Activated CD8-positive, alpha-beta memory T cell treated with anti-CD3 and anti-CD28 coated beads, Interleukin-2, amount 50 U/mL, for 4 hours (primary cell): Measurements from ENCODE around the gene MBP.

Experiments
- DNase-seq: peaks from one replicate; pipeline ENCODE4 v3.0.0-alpha.2; 2020

Gene MBP

DNA sequence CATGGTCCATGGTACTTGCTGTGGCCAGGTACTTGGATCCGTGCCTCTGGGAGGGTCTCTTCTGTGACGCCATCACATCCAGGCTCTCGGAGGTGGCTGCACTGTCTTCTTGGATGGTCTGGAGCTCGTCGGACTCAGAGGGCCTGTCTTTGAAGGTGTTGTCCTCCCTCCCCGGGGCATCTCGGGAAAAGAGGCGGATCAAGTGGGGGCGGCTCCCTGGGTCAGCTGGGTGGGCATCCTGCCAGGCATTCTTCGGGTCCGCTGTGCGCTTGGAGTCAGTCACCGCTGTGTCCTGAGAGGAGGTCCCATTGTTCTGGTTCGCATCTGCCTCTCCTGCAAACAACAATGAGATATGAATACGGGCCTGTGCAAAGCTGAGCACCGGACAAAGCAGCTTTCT, 115.6 kb downstream of the MBP start:
- no peak for DNase-seq

DNA sequence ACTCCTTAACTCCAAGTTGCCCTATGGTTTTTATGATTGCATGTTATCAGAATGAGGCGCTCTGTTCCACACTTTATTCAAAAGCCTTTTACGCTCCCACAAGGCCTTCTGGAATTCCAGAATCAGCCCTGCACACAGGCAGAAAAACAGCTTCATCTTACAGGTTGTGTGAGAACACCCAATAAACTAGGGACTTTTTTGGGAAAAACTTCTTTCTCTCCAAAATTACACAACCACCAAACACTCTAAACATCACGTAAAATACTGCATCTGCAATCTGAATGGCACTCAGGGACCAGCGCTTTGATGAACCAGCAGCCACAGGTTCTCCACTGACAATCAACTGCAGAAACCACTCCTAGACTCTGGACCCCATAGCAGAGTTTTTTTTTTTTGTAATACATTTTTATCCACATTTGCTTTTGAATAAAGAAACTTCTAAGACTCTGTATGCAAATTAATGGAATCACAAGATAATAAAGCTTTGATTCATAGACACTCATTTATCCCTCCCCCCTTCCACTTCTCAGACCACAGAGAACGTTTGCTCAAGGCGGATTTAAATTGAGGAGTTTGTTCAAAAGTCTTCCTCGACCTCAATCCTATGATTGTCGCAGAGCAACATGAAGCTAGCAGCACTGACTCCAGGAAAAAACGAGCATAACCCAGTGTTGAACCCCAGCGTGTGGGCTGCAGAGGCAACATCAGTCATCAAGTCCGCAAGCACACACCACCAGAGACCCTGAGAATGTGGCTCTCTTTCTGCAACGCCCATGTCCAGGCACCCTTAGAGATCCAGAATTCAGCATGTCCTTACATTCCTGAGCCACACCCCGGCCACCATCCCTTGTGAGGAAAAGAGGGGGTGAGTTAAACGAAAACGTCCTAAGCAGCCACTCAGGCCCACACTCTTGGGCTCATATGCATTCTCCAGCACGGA, 116.5 kb downstream of the MBP start:
- no peak for DNase-seq

DNA sequence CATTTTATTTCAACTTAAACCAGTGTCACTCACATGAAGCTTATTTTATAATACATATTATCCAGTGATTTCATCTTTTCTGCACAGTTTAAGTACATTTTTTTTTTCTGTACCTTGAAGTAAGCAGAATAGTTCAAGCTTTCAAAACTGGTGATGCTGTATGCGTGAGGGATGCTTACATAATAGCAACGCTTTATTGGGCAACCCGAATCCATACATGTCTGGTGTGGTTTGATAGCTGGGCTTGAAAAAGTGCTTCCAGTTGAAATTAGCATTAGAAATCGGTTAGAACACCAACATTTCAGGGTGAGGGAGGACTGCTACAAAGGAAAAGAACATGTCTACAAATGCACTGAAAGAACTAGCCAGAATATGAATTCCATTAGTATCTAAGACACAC, 117.4 kb downstream of the MBP start:
- DNase-seq, result no peak

DNA sequence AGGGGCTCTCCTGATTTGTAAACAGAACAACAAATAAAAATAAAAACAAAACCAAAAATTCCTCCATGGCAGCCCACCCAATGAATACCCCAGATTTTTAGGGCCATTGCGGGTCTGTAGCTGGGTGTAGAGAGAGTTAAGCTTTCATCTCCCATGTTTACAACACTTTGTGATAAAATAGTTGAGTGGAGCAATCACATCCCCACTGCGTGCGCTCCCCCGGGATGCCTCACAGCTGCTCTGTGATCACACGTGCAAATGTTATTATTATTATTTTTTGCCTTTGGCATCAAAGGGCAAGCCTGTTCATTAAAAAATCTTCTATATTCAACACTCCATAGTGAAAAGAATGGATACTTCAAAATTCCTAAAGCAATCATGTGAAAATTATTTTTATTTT, 118.0 kb downstream of the MBP start:
- no peak for DNase-seq

DNA sequence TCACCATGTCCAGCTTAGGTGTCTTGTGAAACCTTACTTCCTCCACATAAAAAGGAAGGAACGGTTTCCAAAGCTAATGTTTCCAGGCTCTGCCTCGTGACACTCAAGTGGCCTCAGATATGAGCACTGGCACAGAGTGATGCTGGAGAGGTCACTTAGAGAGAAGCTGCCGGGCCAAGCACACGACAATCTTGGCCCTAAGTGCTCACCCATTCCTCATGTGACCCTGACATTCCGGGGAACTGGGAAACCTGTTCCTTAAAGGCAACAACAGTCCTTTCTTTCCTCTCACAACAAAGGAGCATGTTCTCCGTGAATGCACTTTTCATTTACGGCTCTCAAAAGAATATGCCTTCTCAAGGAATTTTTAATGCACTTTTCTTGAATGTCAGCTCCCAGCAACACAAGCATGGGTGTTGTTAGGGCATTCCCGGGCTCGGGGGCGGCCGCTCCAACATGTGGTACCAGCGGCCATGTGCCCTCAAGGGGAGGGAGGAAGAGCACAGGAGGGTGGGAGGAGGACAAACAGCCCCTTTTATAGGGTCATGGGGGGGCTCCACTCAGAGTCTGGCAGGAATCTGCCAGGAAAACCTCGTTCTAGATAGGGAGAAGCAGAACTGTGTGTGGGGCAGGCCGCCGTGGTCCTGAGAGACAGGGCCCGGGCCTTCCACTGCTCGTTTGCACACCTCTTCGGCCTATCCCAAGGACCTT, 118.6 kb downstream of the MBP start:
- DNase-seq, result no peak

DNA sequence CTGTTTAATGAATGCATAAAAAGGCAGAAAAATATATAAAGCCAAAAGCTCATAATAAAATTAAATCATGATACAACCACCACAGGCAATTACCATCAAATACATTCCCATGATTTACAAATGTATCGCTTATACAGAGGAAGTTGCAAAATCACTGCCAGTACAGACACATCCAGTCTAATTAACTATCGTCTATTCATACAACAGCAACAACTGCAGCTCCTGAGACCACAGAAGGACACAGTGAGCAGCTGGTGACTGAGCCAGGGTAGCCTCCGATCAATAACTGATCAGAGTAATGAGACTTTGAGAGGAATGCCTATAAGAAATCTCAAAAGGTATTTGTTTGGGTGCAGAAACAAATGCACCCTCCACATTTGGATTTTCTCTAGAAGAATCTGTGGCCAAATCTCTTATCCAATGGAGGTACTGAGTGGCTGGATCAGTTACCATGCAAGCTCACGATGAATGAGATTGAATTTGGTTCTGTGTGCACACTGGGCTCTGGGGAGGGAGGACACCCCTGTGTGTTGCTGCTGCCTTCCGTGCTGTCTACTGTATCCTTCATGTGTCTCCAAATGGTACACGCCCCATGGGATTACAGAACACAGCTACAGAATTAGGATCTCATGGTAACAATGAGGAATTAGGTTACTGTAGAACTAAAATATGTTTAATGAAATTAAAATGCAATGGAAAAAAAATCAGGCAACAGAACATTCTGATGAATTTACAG, 119.6 kb downstream of the MBP start:
- DNase-seq, result no peak

DNA sequence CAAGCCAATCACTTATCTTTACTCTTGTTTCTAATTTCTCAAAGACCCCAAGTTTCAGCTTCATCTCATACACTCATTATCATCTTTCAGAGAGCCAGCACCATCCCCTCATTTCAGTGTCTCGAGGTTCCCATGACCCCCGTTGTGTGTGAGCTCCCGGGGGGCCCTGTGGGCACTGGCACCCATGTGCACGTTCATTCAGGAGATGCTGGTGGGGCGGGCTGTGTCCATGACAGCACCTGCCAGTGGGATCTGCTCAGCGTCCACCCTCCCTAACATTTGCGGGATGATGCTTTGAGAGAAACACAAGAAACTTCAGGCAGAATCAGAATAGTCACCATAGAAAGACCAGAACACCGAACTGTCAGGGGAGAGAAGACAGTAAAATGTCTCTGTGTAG, 120.5 kb downstream of the MBP start:
- no peak for DNase-seq

DNA sequence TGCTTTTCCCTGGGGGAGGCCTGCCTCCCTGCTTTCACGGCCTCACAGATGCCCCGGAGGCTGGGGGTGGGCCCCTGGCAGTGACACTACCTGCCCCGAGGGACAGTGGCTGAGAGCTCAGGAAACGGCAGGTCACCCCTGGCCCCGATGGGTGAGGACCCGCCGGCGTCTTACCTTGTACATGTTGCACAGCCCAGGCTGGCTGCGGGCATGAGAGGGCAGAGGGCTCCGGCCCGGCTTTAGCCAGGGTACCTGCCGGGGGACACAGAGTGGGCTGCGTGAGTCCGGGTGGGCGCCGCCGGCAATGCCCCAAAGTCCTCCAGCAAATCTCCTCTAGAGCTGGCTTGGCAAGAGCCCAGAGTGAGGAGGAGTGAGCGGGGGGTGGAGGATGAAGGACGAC, 122.9 kb downstream of the MBP start:
- DNase-seq, result no peak

DNA sequence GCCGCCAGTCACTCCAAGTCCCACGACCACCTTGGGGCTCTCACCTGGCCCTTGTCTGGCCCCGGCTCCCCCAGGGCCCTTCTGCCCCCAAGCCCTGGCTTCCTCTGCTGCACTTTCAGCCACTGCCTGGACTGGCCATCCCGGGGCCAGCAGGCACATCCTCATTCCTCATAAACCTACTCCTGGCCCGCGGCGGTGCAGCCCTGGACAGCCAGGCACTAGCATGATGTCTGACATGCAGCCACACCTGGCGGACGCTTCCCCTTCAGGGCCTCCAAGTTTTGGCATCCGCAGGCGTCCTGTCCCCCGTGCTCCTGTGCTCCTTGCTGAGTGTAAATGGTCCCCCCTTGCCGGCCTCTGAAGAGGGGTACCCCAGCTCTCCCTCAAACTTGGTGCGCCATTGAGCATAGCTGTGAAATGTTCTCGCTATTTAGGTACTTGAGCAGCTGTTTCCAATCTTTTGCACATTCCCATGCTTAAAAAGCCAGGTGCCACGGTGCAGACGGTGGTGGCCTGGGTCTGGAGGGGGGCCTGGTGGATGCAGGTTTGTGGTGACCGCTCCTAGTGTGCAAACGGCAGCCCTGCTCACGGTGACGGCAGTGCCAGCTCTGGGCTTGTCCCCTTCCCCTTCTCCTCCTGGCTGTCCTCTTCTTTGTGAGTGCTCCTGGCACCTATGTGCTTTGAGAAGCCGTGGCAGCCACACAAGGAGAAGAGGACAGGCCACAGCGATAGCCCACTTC, 123.8 kb downstream of the MBP start:
- DNase-seq, result no peak

DNA sequence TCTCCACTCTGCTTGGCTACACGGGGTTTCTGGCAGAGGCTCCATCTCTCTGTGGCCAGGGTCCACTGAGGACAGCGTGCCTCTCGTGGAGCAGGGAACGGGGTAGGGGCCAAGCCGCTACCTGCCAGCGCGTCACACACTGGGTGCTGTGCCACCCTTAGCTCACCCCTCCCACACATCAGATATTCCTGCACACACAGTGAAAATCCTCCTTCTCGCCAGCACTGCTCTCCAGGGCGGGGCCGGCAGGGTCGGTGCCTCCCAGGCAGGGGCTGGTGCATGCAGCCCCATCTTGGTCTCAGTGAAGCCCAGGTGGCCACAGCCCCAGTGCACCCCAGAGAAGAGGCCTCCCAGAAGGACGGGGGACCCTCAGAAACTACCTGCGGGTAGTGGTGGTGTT, 124.6 kb downstream of the MBP start:
- DNase-seq, result no peak

DNA sequence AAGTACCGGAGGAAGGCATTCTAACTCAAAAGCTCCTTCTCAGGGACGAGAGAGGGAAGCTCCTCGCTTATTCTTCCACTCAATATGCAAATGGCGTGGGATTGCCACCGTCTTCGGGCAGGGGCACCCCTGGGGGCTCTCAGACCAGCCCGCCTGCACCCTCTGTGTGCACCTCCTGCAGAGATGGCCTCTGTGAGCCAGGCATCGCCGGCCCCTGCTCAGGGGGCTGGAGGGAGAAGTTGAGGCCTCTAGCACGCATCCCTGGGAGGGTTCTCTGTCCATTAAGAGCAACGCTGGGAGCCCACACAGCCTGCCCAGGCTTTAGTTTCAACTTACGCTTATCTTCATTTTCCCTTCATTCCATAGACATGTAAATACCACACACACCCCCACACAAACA, 125.3 kb downstream of the MBP start:
- DNase-seq, result no peak

DNA sequence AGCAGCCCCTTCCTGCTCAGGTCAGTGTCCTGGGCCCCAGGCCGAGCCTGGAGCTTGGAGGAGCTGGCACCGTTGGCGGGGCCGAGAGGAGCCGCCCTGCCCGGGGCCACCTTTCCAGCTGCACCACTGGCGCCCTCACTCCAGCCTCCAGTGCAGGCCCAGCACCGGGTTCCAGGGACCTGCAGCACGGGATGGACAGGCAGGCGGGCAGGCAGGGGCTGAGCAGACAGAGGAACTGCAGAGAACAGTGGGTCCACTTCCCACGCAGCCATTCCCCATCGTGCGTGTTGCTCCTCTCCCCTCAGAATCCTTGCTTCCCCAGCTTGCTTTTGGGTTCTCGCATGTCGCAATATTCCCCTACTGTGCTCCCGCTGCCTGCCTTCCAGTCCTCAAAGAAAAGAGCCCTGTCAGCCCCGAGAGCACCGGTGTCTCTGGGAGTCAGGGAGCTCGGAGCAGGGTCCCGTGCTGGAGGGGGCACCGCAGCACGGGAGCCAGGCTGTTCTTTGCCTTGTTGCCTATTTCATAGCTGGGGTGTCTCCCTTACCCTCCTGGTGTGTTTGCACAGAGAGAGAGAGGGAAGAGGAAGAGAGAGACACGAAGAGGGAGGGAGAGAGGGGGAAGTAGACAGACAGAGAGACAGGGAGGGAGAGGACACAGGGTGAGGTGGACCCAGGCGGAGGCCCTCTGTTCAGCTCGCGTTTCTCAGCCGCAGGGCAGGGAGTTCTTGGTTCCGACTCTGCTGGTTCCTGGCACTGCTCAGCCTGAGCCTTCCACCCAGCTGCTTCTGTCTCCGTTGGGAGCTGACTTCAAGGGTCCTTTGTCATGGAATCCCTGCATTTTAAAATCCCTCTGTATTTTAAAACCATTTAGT, 126.0 kb downstream of the MBP start:
- DNase-seq, result no peak

DNA sequence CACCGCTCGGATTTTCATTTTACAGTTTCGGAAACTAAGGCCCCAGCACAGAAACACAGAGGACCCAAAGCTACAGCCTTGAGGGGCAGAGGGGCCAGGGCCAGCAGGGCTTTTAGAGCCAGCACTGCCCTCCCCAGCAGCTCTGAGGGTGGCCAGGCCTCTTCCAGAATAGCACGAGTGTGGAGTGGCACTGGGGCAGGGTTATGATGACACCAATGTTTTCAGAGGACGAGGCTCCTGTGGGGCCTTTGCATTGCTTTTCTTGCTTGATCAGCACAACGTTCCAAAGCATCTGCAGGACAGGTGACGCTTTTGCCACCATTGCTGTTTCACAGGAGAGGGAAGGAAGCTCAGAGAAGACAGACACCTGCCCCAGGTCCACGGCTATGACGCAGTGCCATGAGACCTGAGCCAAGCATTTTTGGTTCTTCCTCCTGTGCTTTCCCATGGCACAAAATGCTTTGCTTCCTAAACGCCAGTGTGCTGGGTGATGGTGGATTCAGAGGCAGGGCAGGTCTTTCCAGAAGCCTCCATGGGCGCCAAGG, 126.9 kb downstream of the MBP start:
- no peak for DNase-seq

DNA sequence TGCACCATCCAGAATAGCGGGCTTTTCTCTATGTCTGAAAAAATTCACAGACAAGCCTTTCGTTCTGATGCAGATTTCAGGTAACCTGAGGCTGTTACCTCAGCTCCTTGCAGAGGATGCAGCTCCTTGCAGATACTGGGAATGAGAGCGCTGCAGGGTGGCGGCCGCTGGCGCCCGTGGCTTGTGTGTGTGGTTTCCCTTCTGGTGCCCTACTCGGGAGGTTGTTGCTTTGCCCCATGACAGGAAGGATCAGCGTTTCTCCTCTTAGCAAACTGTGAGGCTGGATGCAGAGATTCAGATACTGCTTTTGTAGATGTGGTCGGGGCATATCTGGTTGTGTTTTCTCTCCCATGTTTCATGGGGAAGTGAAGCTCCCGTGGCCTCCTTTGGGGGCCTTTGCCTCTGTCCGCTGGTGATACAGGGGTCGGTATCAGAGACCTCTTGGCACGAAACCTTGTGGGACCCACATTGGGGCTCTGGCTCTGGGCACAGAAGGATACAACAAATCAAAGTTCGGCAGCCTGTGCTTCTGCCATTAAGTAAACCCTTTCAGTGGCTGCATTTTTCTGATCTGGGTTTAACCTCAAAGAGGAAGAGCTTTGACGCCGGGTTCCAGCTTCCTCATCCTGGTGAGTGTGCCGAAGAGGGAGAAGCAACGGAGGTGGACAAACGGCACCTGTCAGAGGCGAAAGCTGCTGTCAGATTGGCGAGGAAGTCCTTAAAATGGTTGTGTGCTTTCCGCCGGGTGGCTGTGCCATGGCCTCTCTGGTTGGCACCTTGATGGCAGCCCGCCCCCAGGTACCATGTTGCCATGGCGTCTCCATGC, 127.8 kb downstream of the MBP start:
- DNase-seq, result no peak

DNA sequence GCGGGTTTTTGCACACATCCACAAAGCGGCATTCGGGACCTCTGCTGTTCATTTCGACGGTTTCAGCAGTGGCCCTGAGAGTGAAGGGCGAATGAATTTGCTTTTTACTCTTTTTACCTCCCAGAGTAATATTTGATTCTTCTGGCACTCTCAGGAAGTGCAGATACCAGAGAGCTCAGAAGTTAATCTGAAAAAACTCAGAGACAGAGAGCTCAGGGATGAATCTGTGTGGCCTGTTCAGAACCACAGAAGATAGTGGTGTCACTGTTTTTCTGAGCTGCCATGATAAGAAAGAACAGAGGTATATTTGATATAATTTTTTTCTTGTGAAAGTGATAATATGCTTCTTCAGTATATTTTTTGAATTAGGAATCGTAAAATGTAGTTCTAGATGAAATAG, 129.3 kb downstream of the MBP start:
- DNase-seq, result no peak

DNA sequence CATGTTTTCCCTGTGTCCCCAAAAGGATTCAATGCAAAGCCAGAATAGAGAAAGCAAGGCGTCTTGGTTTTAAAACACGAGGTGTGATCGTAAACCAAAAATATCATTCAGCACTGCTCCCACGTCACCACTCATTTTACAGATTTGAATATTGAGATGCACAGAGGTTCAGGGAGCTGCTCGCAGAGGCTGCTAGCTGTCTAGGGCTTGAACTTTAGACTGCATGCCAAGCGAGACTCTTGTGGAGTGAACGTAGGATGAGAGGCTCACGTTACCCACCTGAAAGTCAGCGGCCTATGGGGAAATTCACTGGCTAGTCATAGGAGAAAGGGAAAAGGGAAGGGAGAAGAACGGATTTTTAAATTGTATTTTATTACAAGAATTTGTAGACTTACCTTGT, 130.1 kb downstream of the MBP start:
- DNase-seq, result no peak

DNA sequence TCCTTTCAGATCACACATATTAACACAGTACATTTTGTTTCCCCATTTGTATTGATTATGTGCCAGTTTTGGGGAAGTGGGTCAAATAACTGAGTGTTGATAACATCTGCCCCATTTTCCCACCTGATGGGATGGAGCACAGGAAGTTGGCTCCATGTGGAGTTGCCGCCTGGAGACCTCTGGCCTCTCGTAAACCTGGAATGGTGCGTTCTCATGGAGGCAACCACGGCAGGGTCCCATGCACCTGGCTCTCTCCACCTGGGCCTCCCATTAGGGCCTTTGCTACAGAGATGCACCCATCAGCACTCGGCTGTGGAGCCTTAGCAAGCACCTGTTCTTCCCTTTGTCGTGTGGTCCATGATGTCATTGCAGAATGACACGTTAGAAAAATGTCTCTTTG, 130.6 kb downstream of the MBP start:
- DNase-seq, result no peak

DNA sequence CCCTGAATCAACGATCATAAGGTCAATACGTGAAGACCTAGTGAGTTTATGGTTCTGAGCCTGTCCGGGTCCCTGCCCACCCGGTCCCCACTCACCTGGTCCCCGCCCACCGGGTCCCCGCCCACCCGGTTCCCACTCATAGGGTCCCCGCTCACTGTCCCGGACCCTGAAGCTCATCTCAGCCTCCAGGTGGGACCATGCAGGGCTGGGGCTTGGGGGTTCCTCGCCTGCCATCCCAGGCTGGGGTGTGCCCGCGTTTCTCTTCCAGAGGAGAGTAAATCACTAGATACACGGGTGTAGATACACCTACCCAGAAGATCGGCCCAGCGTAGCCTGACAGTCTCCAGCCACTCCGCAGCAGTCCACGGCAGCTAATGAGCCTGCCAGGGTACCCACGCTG, 131.5 kb downstream of the MBP start:
- DNase-seq, result no peak

DNA sequence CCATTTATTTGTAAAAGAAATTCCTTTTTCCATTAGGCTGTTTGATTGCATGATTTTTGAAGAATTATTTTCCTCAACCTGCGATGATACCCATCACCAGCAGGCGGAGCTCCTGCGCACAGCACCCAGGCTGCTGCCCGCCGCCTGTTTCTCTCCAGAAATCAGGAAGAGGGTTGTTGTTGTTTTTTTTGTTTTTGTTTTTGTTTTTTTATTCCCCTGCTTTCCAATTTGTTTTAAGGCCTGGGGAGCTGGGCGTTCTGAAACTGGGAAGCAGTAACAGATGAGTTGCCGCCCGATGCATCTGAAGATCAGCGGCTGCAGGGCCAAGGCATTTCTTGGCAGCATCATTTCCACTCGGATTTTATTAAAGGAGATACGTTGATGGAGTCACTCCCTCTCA, 132.1 kb downstream of the MBP start:
- peak; percentile 56 for DNase-seq

DNA sequence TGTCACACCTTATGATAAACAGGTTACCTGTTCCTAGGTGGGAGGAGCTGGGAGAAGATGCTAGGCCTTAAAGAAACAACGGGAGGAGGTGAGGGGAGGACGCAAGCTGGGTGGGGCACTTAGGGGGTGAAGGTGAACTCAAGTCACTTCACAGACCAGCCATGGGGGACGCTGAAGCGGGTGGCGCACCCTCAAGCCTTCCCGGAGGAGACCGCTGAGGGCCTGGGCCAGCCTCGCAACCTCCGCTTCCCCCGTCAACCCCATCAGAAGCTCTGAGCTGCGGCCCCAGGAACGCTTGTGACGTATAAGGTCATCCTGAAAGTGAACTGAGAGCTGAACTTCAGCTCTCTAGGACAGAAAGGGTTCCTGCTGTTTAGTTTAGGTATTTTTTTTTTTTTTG, 133.5 kb downstream of the MBP start:
- no peak for DNase-seq
